NCI-H2107 treated with DMSO at 0.1 percent for 48 hours (cell line): Measurements from ENCODE around the gene DYNC1I1.

Source experiments
- DNase-seq: peaks from one replicate; lab custom pipeline; 2025; ENCODE audit not compliant: unreplicated experiment; lab: John Stamatoyannopoulos, UW

The DYNC1I1 gene

DNA sequence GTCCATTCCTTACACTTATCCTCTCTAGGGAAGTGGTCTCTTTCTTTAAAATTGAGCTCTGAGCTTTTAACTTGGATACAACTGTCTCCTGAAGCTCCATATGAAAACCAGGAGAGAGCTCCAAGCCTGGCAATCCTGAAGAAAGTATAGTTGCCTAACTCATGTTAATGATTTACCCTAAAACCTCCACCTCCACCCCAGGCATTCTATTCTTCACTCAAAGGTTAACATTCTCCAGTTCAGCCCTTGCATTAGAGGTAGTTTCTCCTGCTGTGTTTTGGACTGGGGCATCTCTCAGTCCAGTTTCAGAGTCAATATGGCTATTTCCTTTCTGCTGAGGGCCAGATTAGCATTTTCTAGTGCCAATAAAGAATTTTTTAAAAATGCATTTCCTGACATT is 354.0 kb downstream of the DYNC1I1 start:
- no peak for DNase-seq

DNA sequence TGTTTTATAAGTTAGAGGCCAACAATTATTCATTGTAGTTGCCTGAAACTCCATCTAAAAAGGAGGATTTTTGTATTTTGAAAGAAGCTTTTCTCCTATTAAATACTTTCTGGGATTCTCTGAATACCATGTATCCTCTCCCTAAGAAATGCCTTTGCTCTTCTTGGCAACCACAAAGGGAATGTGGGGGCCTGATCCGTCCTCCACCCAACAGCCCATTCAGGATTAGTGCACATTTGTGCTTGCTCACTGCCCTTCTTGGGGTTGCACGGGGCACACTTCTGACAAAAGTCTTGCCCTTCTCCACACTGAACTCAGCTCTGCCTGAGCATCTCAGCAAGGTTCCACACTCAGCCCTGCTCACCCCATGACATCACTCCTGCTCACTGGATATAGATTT is 355.4 kb downstream of the DYNC1I1 start:
- DNase-seq = no peak

GRCh38 chr7:96131525-96131924 is 359.2 kb downstream of the DYNC1I1 start:
- DNase-seq = no peak

GRCh38 chr7:96135241-96135640 is 362.9 kb downstream of the DYNC1I1 start:
- no peak for DNase-seq

DNA sequence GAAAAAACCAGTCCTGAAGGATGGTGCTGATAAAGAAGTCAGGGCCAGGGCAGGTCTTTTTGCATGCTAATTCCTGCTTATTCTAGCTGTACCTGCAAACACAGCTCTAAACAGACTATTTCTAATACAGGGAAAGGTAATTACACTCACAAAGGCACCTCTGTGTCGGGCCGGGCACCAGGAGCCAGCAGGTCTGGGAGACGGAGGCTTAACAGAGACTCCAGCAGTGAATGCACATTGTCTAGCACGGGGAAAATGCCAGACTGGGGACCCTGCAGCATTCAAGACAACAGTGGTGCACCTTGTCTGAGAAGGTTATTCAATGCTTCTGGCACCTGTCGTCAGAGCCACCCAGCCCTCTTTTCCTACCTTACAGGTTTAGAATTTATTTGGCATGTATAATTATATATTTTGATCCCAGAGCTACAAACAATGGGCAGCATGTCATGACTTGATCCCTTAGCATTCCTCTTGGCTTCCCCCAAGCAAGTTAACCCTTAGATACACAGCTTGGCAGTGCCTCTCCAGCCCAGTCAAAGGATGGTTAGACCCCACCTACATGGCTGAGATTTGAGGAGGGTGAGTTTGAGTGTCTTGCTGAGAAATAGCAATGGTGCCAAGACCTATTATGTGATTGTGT is 364.4 kb downstream of the DYNC1I1 start:
- no peak for DNase-seq

- no peak for DNase-seq
Measured at GRCh38 chr7:96143495-96144259, 371.3 kb downstream of the DYNC1I1 start.

DNA sequence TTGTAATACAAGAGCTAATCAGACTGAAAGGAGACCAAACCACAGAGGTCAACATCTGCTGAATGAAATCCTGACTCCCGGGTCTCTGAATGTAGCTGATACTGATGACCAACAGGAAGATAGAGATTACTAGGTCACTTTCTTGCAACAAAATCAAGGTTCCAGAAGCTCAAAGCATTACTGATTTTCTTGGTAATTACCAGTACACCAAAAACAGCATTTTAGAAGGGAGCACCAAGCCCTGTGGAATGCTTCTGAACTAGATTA is 371.8 kb downstream of the DYNC1I1 start:
- DNase-seq = no peak
